Endothelial cell (in vitro differentiated cells): Measurements from ENCODE around the gene FOXA1. TPM values are rescaled to one million over a fixed set of nuclear protein-coding genes. Genes with fewer than 3 reads are reported as not detected.

Source experiments
- DNase-seq: peaks from one replicate; pipeline ENCODE4 v3.0.0; 2021; ENCODE audit warnings: low spot score
- H3K27ac Mint-ChIP-seq: one replicate; pipeline ENCODE4 v1.8.0; 2021; ENCODE audit warnings: mixed read lengths, inconsistent platforms; ENCODE audit not compliant: unreplicated experiment
- H3K27me3 Mint-ChIP-seq: one replicate; pipeline ENCODE4 v1.8.0; 2021; ENCODE audit warnings: mild to moderate bottlenecking, moderate library complexity, mixed read lengths, inconsistent platforms; ENCODE audit not compliant: unreplicated experiment
- H3K36me3 Mint-ChIP-seq: one replicate; pipeline ENCODE4 v1.8.0; 2021; ENCODE audit warnings: mild to moderate bottlenecking, low read depth, mixed read lengths, inconsistent platforms; ENCODE audit not compliant: unreplicated experiment
- H3K4me1 Mint-ChIP-seq: one replicate; pipeline ENCODE4 v1.8.0; 2021; ENCODE audit warnings: mild to moderate bottlenecking, mixed read lengths, inconsistent platforms; ENCODE audit not compliant: unreplicated experiment
- H3K4me3 Mint-ChIP-seq: one replicate; pipeline ENCODE4 v1.8.0; 2021; ENCODE audit warnings: mild to moderate bottlenecking, mixed read lengths, inconsistent platforms; ENCODE audit not compliant: unreplicated experiment
- H3K9me3 Mint-ChIP-seq: one replicate; pipeline ENCODE4 v1.8.0; 2021; ENCODE audit warnings: mixed read lengths, inconsistent platforms; ENCODE audit not compliant: unreplicated experiment
- total RNA-seq: library from RNA; stranded (reverse); fragmentation: NEBNext Ultra II Directional; extraction: Animal tissue kit (Norgen Biotek cat#: 25700); gene quantifications from one replicate; pipeline ENCODE4 v1.2.1, GENCODE V29; 2021; ENCODE audit not compliant: unreplicated experiment
- TF ChIP-seq, protein P1 (sequence below): fragments of 200-600 bp; sonication (generic); IDR thresholded peaks from one replicate; pipeline ENCODE4 v1.5.0; 2021; ENCODE audit warnings: antibody characterized with exemption; ENCODE audit not compliant: unreplicated experiment

Gene FOXA1
- total RNA-seq, 1 donor from 2014 or later = 5.2 TPM

DNA sequence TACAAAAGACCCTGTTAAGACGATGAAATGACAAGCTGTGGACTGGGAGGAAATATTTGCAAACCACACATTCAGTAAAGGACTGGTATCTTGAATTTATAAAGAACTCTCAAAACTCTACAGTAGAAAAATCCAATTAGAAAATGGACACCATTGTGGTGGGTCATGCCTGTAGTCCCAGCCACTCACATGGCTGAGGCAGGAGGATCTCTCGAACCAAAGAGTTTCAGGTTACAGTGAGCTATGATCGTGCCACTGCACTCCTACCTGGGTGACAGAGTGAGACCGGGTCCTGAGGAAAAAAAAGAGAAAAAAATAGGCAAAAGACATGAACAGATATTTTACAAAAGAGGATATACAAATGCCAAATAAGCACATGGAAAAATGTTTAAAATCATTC lies 42.3 kb upstream of the FOXA1 start:
- no peak for DNase-seq
- no peaks in the 10 kb centered on the region for H3K4me1 Mint-ChIP-seq
- H3K4me3 Mint-ChIP-seq = no peak overlapping the region
- TF ChIP-seq, protein P1, sequence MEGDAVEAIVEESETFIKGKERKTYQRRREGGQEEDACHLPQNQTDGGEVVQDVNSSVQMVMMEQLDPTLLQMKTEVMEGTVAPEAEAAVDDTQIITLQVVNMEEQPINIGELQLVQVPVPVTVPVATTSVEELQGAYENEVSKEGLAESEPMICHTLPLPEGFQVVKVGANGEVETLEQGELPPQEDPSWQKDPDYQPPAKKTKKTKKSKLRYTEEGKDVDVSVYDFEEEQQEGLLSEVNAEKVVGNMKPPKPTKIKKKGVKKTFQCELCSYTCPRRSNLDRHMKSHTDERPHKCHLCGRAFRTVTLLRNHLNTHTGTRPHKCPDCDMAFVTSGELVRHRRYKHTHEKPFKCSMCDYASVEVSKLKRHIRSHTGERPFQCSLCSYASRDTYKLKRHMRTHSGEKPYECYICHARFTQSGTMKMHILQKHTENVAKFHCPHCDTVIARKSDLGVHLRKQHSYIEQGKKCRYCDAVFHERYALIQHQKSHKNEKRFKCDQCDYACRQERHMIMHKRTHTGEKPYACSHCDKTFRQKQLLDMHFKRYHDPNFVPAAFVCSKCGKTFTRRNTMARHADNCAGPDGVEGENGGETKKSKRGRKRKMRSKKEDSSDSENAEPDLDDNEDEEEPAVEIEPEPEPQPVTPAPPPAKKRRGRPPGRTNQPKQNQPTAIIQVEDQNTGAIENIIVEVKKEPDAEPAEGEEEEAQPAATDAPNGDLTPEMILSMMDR = no peak
- H3K27me3 Mint-ChIP-seq = peaks cover 2% of the 10 kb centered on the region
- H3K9me3 Mint-ChIP-seq = no peaks in the 10 kb centered on the region
- H3K27ac Mint-ChIP-seq = no peak overlapping the region
- H3K36me3 Mint-ChIP-seq = no peaks in the 10 kb centered on the region

DNA sequence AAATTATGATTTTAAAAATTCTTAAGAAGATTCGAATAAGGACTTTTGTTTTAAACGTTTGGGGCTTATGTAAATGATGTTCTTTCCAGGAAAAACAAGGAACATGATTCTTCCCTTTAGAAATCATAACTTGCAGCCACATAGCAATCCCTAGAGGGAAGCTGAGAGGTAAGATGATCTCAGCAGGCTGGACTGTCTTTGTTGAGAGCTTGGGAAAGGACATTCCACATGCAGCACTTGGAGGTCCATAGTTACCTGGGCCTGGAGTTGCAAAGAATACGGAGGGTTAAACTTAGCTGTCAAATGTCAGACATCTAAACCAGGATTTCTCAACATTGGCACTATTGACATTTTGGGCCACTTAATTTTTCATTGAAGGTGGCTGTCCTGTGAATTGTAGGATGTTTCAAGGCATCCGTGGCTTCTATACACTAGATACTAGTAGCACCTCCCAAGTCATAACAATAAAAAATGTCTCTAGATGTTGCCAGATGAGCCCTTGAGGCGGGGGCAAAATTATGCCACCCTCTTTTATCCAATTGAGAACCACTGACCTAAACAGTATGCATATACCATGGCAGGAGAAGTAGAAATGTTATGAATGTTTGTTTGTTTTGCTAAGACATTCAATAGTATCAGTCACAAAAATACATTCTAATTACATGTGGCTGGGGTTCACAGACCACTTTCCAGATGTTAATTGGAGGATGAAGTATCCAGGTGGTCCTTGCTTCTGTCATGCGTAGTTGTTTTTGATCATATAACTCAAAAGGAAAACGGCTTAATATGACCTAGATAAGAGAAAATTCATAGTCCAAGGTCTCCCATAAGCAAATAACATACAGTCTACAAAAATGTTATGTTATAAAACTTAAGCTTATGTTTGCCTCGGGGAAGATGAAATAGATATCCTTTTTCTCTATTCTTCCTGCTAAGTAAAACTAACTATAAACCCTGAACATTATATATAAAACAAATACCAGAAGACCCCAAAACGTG lies 30.8 kb upstream of the FOXA1 start:
- H3K4me1 Mint-ChIP-seq = peaks cover 16% of the 10 kb centered on the region
- H3K4me3 Mint-ChIP-seq = no peak overlapping the region
- TF ChIP-seq, protein P1 = no peak
- H3K27ac Mint-ChIP-seq = no peak overlapping the region
- H3K36me3 Mint-ChIP-seq = peaks cover 13% of the 10 kb centered on the region
- DNase-seq = no peak
- peaks cover 6% of the 10 kb centered on the region for H3K9me3 Mint-ChIP-seq
- H3K27me3 Mint-ChIP-seq = peaks cover 5% of the 10 kb centered on the region

DNA sequence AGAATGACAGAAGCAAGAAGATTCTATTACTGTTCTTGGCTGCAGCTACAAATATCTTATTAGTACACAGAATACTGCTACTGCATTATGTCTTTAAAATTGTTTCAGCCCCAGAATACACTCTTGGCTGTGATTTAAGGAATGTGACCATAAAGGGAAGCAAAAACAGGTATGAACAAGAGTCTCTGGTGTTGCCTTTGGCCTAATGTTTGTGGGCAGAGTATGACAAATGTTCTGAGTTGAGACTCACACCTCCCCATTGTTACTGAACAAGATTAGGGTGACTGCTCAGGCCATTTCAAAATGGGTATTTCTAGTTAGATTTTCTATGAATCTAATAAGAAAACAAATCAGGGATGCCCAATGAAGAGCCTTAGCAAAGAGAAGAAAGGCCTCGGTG lies 28.9 kb upstream of the FOXA1 start:
- Mint-ChIP-seq H3K4me3 (no peak overlapping the region), H3K9me3 (no peaks in the 10 kb centered on the region), H3K4me1 (peaks cover 23% of the 10 kb centered on the region), H3K27me3 (peaks cover 5% of the 10 kb centered on the region), H3K36me3 (peaks cover 6% of the 10 kb centered on the region), H3K27ac (no peak overlapping the region)
- no peak for DNase-seq
- TF ChIP-seq, protein P1 = no peak

DNA sequence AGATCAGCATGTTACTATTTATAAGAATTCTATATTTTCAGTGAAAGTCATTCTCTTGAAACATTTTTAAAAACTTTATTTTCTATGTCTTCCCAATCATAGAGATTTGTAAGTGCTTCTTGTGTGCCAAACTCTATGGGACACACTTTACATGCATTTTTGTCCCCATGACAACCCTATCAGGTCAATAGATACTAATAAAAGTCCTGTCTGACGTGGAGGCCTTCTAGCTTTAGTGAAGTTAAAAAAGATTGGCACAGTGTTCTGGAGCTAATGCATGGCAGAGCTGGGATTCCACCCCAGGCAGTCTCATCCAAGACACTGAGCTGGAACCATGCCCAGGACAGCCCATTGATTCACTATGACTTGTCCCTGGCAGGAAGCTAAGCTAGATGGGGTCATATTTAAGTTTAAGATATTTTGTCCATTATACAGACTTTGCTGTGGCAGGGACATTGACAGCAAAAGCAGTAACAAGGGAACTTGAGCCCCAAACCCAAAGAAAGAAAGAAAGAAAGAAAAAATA lies 28.4 kb upstream of the FOXA1 start:
- DNase-seq = no peak
- TF ChIP-seq, protein P1 = no peak
- peaks cover 5% of the 10 kb centered on the region for H3K27me3 Mint-ChIP-seq
- H3K27ac Mint-ChIP-seq = no peak overlapping the region
- H3K4me1 Mint-ChIP-seq = peaks cover 27% of the 10 kb centered on the region
- no peaks in the 10 kb centered on the region for H3K9me3 Mint-ChIP-seq
- peak overlapping the region; percentile 16 for H3K4me3 Mint-ChIP-seq
- H3K36me3 Mint-ChIP-seq = peaks cover 5% of the 10 kb centered on the region
